ENCODE measurements around the gene PHGDH. TPM values are rescaled to one million over a fixed set of nuclear protein-coding genes. Genes with fewer than 3 reads are reported as not detected.

PHGDH gene
- total RNA-seq, 1 experiment from 2014 or later = 499 TPM

GRCh38 chr1:119736649-119737039 is 24.9 kb downstream of the PHGDH start:
- no TSS peak for BruUV-seq (replicated peaks)
- H3K36me3 ChIP-seq (ENCODE audit: insufficient read depth, low read length, poor library complexity, severe bottlenecking) = peaks cover 100% of the 10 kb centered on the region
- intact Hi-C loops (cut with micrococcal nuclease; ENCODE audit: unreplicated experiment) = no loop called here
- no peaks in the 10 kb centered on the region for H3K4me1 ChIP-seq (ENCODE audit: insufficient read depth, low read length, poor library complexity, severe bottlenecking)
- TF ChIP-seq, protein P1, sequence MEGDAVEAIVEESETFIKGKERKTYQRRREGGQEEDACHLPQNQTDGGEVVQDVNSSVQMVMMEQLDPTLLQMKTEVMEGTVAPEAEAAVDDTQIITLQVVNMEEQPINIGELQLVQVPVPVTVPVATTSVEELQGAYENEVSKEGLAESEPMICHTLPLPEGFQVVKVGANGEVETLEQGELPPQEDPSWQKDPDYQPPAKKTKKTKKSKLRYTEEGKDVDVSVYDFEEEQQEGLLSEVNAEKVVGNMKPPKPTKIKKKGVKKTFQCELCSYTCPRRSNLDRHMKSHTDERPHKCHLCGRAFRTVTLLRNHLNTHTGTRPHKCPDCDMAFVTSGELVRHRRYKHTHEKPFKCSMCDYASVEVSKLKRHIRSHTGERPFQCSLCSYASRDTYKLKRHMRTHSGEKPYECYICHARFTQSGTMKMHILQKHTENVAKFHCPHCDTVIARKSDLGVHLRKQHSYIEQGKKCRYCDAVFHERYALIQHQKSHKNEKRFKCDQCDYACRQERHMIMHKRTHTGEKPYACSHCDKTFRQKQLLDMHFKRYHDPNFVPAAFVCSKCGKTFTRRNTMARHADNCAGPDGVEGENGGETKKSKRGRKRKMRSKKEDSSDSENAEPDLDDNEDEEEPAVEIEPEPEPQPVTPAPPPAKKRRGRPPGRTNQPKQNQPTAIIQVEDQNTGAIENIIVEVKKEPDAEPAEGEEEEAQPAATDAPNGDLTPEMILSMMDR (conservative IDR thresholded peaks at IDR 0.05; ENCODE audit: low read depth, low read length) = no peak
- TF ChIP-seq EZH2 (IDR thresholded peaks at IDR 0.05; ENCODE audit: borderline replicate concordance, low read depth, low read length, poor library complexity, severe bottlenecking) = no peak
- ChIA-PET POLR2A (ENCODE audit: low non-redundant PET) (no interaction called here), CTCF (no interaction called here)
- H3K27ac ChIP-seq (ENCODE audit: low read depth, low read length, poor library complexity, severe bottlenecking) = peak overlapping the region; percentile 5
- no peaks in the 10 kb centered on the region for H3K27me3 ChIP-seq (replicated peaks; ENCODE audit: insufficient read depth, low read depth, low read length, poor library complexity)
- no peak overlapping the region for H3K4me3 ChIP-seq (ENCODE audit: low read depth, low read length, poor library complexity, severe bottlenecking)
- DNase-seq (ENCODE audit: low spot score) = no peak
- H3K9me3 ChIP-seq (ENCODE audit: low read depth, low read length, poor library complexity, severe bottlenecking) = no peaks in the 10 kb centered on the region

DNA sequence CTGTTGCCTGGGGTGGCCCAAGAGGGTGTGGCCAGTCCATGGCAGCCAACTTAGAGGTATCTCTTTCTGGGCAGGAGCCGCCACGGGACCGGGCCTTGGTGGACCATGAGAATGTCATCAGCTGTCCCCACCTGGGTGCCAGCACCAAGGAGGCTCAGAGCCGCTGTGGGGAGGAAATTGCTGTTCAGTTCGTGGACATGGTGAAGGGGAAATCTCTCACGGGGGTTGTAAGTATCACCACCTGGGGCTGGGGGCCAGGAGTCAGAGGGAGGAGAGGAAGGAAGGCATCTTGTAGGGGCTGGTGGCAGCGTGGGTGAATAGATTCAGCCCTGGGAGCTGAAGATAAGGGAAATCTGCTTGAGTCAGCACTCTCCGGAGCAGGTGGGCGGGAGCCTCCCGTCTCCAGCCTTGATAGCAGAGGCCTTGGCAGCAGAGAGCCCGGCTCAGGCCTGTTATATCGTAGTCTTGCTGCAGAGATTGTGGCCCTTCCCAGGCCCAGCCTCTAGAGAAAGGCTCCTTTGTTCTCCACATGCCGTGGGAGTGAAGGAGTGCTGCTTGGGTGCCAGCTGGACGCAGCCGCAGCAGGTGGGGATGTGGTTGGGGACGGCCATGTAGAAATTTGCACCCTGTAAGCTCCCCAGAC is 25.4 kb downstream of the PHGDH start:
- peak; percentile 32 for DNase-seq (ENCODE audit: low spot score)
- intact Hi-C loops (cut with micrococcal nuclease; ENCODE audit: unreplicated experiment) = no loop called here
- BruUV-seq (replicated peaks) = no TSS peak

GRCh38 chr1:119738100-119738720 is 26.5 kb downstream of the PHGDH start:
- intact Hi-C loops (cut with micrococcal nuclease; ENCODE audit: unreplicated experiment) = no loop called here
- no peak overlapping the region for H3K27ac ChIP-seq (ENCODE audit: low read depth, low read length, poor library complexity, severe bottlenecking)
- no peaks in the 10 kb centered on the region for H3K4me1 ChIP-seq (ENCODE audit: insufficient read depth, low read length, poor library complexity, severe bottlenecking)
- H3K9me3 ChIP-seq (ENCODE audit: low read depth, low read length, poor library complexity, severe bottlenecking) = no peaks in the 10 kb centered on the region
- no peak for DNase-seq (ENCODE audit: low spot score)
- POLR2A ChIA-PET (ENCODE audit: low non-redundant PET) = interaction anchor here (0.6 kb wide), 1 partner anchor 59 kb away, joined by 3 read pairs; no protein-coding TSS in a partner anchor
- CTCF ChIA-PET = no interaction called here
- H3K36me3 ChIP-seq (ENCODE audit: insufficient read depth, low read length, poor library complexity, severe bottlenecking) = peaks cover 98% of the 10 kb centered on the region
- no peak for TF ChIP-seq EZH2 (IDR thresholded peaks at IDR 0.05; ENCODE audit: borderline replicate concordance, low read depth, low read length, poor library complexity, severe bottlenecking)
- TF ChIP-seq, protein P1 (conservative IDR thresholded peaks at IDR 0.05; ENCODE audit: low read depth, low read length) = no peak
- no TSS peak for BruUV-seq (replicated peaks)
- no peak overlapping the region for H3K4me3 ChIP-seq (ENCODE audit: low read depth, low read length, poor library complexity, severe bottlenecking)
- H3K27me3 ChIP-seq (replicated peaks; ENCODE audit: insufficient read depth, low read depth, low read length, poor library complexity) = no peaks in the 10 kb centered on the region

More for the DNA sequence above, 25.4 kb downstream of the PHGDH start:
- ChIA-PET CTCF (no interaction called here), POLR2A (ENCODE audit: low non-redundant PET) (interaction anchor here (0.6 kb wide), 1 partner anchor 58 kb away, joined by 3 read pairs; no protein-coding TSS in a partner anchor)
- no peak for TF ChIP-seq EZH2 (IDR thresholded peaks at IDR 0.05; ENCODE audit: borderline replicate concordance, low read depth, low read length, poor library complexity, severe bottlenecking)
- TF ChIP-seq, protein P1 (conservative IDR thresholded peaks at IDR 0.05; ENCODE audit: low read depth, low read length) = no peak
- Histone ChIP-seq H3K4me3 (ENCODE audit: low read depth, low read length, poor library complexity, severe bottlenecking) (no peak overlapping the region), H3K27me3 (replicated peaks; ENCODE audit: insufficient read depth, low read depth, low read length, poor library complexity) (no peaks in the 10 kb centered on the region), H3K36me3 (ENCODE audit: insufficient read depth, low read length, poor library complexity, severe bottlenecking) (peaks cover 100% of the 10 kb centered on the region), H3K9me3 (ENCODE audit: low read depth, low read length, poor library complexity, severe bottlenecking) (no peaks in the 10 kb centered on the region), H3K27ac (ENCODE audit: low read depth, low read length, poor library complexity, severe bottlenecking) (peak overlapping the region; percentile 5), H3K4me1 (ENCODE audit: insufficient read depth, low read length, poor library complexity, severe bottlenecking) (no peaks in the 10 kb centered on the region)

Data from A673 (cell line).